GM19468 (cell line): Measurements from ENCODE around the gene CPEB1.

Experiments used
- ATAC-seq: cut with Tn5 transposase; IDR thresholded peaks from one replicate; pipeline ENCODE4 v1.9.1; 2021; ENCODE audit warnings: mild to moderate bottlenecking, moderate library complexity, moderate number of reproducible peaks; ENCODE audit not compliant: unreplicated experiment; ENCODE audit errors: extremely low read depth

CPEB1 gene

GRCh38 chr15:82599862-82600261 lies 47.3 kb downstream of the CPEB1 start:
- no peak for ATAC-seq

GRCh38 chr15:82597815-82598214 lies 49.3 kb downstream of the CPEB1 start:
- ATAC-seq = no peak

DNA sequence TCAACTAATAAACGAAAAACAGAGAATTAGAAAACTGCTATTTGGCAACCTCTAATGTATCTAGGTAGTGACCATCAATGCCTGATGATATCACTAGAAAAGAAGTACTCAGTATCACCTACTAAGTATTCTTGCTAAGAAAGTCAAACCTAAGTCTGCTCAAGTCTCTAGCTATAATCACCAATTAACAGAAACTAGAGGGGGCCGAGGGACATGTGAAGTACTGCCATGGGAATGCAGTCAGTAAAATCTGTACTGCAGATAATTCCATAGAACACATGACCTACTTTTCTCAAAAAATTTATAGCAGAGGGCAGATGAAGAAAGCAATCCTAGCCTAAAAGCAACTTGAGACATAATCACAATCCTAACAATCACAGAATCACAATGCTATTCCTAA lies 51.4 kb downstream of the CPEB1 start:
- ATAC-seq = no peak

DNA sequence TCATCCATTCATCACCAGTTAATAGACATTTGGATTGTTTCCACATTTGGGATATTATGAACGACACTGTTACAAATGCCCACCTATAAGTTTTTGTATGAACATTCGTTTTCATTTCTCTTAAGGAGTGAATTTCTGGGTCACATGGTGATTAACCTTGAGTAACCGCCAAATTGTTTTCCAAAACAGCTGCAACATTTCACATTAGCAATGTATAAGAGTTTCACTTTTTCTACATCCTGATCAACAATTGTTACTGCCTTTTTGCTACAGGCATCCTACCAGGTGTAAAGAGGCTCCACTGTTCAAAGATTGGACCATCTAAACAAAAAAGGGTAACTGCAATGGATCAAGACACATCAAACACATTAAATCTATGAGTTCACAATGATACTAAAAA lies 52.0 kb downstream of the CPEB1 start:
- no peak for ATAC-seq

- ATAC-seq = no peak
Measured at GRCh38 chr15:82587805-82588204, 59.4 kb downstream of the CPEB1 start.

DNA sequence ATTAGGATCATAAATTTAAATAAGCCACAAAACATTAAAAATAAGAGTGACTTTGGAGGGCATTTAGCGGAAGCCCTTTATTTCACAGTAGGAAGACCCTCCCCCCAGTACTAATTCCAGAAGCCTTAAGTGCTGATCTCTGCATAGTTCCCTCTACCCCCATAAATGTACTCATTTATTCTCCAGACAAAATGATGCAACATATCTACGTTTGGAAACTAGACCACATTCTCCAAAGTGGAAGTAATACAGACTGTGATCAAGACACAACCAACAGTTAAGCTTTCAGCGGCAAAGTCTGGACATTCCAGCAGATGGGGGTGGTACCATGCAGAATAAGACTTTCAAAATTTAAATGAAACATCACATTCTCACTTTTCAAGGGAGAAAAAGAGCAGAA lies 62.1 kb downstream of the CPEB1 start:
- no peak for ATAC-seq

GRCh38 chr15:82580713-82581112 lies 66.5 kb downstream of the CPEB1 start:
- ATAC-seq = no peak

DNA sequence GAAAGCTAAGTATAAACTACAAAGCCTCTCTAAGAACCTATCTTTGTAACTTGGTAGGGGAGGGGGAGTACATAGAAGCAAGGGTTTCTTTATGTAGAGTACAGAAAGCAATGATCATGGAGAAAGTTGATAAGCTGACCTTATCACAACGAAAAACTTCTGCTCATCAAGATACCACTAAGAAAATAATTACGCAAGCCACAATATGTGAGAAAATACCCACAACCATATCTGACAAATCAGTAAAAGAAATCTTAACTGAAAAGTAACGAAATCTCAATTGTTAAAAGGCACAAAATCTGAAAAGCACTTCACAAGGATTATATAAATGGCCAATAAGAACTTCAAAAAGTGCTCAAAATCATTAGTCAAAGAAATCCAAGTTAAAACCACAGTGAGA lies 71.8 kb downstream of the CPEB1 start:
- ATAC-seq = no peak

DNA sequence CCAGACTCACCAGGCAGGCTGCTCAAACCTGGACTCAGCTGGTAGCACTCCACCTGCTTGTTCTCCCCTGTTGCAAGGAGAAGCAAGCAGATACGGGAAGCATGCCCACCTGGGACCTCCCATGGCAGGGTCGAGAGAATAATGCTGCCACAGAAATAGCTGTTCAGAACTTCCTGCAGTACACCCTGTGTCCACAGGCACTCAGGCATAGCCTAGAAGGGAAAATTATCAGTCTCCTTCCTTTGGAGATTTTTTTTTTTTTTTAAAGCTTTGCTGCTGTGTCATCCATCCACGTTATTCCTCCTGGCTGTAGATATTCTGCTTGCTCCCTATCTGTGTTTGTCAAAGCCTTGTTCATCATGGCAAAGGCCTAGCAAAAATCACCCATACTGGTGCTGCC lies 74.2 kb downstream of the CPEB1 start:
- ATAC-seq = no peak

GRCh38 chr15:82572311-82572710 lies 74.9 kb downstream of the CPEB1 start:
- ATAC-seq = no peak

GRCh38 chr15:82571722-82572222 lies 75.4 kb downstream of the CPEB1 start:
- ATAC-seq = no peak

GRCh38 chr15:82570721-82571508 lies 76.2 kb downstream of the CPEB1 start:
- no peak for ATAC-seq

DNA sequence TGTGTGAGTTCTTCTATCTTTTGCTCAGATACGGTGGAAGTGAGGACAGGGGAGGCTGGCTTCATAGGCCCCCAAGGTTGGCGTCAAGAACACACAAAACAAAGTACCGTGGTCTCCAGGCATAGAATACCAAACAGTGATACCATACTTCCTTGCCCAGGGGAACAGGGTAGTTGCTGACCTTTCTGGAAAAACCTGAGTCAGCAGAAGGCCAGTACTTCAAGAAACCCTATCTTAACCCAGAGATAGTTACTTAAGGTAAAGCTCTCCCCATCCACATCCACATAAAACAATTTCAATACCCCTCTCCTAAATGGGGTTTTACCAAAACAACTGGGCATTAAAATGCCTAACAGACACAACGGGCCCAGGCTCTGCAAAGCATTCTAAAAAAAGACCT lies 77.3 kb downstream of the CPEB1 start:
- ATAC-seq = no peak

DNA sequence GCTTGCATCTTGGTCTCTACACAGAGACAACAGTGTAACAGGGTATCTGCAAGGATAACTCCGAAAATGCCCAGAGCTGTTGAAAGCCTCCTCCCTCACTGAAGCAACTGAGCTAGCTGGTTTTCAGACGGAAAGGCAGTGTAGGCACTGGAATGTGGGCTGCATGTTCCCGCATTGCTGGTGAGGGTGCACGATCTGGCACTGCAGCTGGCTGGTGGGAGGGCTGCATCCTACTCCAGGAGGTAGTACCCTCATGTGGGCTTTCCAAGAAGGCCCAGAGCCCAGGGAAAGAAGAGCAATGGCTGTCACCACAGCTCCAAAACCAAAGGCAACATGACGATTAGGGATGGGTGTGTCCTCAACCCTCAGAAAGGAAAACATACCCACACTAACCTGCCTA lies 78.2 kb downstream of the CPEB1 start:
- ATAC-seq = no peak

DNA sequence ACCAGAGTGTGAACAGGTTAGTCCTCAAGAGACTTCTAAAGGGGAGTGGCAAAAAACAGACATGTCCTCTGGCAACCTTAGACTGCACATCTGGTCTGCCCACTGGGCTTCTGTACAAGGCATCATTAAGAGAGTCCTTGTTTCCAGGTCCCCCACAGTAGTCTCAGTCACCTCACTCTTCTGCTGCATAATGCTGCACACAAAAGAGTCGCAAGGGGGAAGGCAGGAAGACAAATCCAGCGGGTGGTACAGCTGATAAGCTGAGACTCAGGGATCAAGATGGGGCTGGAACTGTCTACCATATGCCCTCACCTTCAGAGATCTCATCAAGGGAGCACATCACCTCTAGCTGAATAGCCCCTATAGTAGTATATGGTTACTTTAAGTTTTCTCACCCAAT lies 79.5 kb downstream of the CPEB1 start:
- no peak for ATAC-seq

DNA sequence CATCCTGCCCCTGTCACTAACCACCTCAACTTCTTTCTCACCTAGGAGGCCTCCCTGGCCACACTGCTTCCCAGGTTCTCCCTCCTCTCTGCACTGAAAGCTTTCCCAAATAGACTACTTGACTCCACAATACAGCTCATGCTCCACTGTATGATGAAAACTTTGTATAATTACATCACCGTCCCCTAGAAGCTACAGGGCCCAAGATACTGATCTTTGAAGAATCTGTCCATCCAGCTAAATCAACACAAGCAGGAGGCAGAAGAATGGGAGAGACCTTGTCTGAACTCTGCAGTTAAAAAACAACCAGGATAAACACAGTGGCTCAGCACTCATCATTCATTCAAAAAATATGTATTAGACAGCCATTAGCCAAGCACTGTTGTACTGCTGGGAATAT lies 80.5 kb downstream of the CPEB1 start:
- ATAC-seq = no peak

- ATAC-seq = no peak
Measured at GRCh38 chr15:82558502-82558901, 88.7 kb downstream of the CPEB1 start.

- no peak for ATAC-seq
Measured at GRCh38 chr15:82556315-82557035, 90.7 kb downstream of the CPEB1 start.

- no peak for ATAC-seq
Measured at GRCh38 chr15:82554849-82555248, 92.3 kb downstream of the CPEB1 start.

GRCh38 chr15:82554351-82554750 lies 92.8 kb downstream of the CPEB1 start:
- ATAC-seq = no peak

DNA sequence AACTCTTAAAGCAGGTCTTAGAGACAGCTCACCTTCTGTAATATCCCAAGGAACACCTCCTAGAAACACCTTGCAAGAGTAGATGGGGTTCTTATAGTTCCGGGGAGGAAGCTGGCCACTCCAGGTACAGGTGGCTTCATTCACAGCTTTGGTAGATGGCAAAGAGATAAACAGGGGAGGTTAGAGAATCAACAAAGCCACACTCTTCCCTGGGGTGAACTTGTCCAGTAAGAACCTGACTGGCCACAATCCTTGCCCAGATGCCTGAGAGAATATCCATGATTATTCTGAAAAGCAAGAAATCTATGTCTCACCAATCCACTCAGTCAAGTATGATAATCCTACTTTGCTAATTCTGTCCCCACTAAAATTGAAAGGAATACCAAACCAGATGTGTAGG lies 93.3 kb downstream of the CPEB1 start:
- ATAC-seq = no peak

- no peak for ATAC-seq
Measured at GRCh38 chr15:82552861-82553260, 94.3 kb downstream of the CPEB1 start.
